PFSK-1 (cell line): ENCODE results near the gene PCED1A.

Source experiments
- FOXP2 ChIP-seq: optimal IDR thresholded peaks from 2 replicates; pipeline ENCODE3; 2011; ENCODE audit warnings: borderline replicate concordance, control low read depth, inconsistent platforms; ENCODE audit not compliant: insufficient read depth; ENCODE audit errors: extremely low read length, extremely low read depth
- POLR2AphosphoS5 ChIP-seq: IDR thresholded peaks from 2 replicates; pipeline ENCODE4 v1.6.1; 2012; ENCODE audit warnings: low read depth, mild to moderate bottlenecking, control low read depth, low read length, moderate library complexity
- SIN3A ChIP-seq: IDR thresholded peaks from 2 replicates; pipeline ENCODE4 v1.6.1; 2012; ENCODE audit warnings: mild to moderate bottlenecking, low read length, moderate library complexity, borderline replicate concordance; ENCODE audit not compliant: insufficient read depth
- TAF1 ChIP-seq: IDR thresholded peaks from 2 replicates; pipeline ENCODE4 v1.6.1; 2012; ENCODE audit warnings: low read length, control low read depth, borderline replicate concordance; ENCODE audit not compliant: insufficient read depth
- TF ChIP-seq, protein P1 (sequence below), 2 experiments: IDR thresholded peaks; 2 replicates each; pipeline versions ENCODE4 v1.6.1 to v1.8.0; 2011 to 2012; ENCODE audit warnings: low read depth in 2 of 2, low read length in 2 of 2, control low read depth in 1 of 2, inconsistent platforms in 1 of 2, mild to moderate bottlenecking in 1 of 2, moderate library complexity in 1 of 2; ENCODE audit not compliant: insufficient read depth in 1 of 2

The PCED1A gene

DNA sequence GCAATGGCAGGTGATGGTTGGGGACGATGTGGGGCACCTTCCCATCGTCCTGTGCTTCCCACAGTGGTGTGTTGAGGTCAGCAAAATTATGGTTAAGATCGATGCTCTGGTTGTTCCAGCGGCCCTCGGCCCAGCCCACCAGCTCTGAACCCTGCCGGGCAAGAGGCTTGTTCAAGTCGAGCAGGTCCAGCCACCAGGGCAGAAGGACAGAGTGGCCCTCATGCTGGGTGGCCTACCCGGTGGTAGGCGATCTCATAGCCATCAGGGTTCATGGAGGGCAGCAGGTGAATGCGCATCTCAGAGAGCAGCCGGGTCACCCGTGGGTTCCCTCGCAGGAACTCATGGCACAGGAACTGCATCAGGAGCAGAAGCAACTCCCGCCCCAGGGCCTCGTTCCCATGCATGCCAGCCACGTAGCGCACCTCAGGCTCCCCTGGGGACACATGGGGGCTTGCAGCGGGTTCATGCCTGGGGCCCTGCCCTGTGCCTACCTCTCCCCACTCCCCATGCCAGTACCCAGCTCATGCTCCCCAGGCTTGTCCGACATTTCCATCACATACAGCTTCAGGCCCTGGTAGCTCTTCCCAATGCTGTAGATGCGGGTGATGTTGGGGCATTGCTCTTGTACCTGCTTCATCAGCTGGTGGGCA is 44.3 kb downstream of the PCED1A start:
- no peak for TF ChIP-seq FOXP2
- TF ChIP-seq POLR2AphosphoS5 = no peak
- TF ChIP-seq SIN3A = no peak
- TF ChIP-seq TAF1 = no peak
- TF ChIP-seq, protein P1, sequence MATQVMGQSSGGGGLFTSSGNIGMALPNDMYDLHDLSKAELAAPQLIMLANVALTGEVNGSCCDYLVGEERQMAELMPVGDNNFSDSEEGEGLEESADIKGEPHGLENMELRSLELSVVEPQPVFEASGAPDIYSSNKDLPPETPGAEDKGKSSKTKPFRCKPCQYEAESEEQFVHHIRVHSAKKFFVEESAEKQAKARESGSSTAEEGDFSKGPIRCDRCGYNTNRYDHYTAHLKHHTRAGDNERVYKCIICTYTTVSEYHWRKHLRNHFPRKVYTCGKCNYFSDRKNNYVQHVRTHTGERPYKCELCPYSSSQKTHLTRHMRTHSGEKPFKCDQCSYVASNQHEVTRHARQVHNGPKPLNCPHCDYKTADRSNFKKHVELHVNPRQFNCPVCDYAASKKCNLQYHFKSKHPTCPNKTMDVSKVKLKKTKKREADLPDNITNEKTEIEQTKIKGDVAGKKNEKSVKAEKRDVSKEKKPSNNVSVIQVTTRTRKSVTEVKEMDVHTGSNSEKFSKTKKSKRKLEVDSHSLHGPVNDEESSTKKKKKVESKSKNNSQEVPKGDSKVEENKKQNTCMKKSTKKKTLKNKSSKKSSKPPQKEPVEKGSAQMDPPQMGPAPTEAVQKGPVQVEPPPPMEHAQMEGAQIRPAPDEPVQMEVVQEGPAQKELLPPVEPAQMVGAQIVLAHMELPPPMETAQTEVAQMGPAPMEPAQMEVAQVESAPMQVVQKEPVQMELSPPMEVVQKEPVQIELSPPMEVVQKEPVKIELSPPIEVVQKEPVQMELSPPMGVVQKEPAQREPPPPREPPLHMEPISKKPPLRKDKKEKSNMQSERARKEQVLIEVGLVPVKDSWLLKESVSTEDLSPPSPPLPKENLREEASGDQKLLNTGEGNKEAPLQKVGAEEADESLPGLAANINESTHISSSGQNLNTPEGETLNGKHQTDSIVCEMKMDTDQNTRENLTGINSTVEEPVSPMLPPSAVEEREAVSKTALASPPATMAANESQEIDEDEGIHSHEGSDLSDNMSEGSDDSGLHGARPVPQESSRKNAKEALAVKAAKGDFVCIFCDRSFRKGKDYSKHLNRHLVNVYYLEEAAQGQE (IDR thresholded peaks at IDR 0.05; ENCODE audit: insufficient read depth in 1 of 2, low read depth in 2 of 2, low read length in 2 of 2) = no peak

DNA sequence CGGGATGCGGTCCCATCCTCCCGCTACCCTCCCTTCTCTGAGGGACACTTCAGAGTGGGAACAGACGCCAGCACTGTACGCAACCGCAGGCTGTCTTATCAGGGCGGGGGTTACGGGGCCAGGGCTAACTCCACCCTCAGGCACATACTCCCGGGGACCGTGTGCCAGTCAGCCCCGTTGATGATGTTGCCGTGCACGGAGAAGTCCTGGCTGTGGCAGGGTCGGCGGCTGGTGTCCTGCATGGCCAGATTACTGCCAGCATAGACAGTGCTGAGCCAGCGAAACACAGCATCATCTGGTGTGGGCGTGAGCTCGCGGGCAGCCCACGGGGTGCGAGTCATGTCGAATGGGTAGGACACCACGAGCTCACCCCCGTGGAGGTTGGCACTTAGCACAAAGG is 45.0 kb downstream of the PCED1A start:
- TF ChIP-seq SIN3A = no peak
- TF ChIP-seq, protein P1 (IDR thresholded peaks at IDR 0.05; ENCODE audit: insufficient read depth in 1 of 2, low read depth in 2 of 2, low read length in 2 of 2) = no peak

DNA sequence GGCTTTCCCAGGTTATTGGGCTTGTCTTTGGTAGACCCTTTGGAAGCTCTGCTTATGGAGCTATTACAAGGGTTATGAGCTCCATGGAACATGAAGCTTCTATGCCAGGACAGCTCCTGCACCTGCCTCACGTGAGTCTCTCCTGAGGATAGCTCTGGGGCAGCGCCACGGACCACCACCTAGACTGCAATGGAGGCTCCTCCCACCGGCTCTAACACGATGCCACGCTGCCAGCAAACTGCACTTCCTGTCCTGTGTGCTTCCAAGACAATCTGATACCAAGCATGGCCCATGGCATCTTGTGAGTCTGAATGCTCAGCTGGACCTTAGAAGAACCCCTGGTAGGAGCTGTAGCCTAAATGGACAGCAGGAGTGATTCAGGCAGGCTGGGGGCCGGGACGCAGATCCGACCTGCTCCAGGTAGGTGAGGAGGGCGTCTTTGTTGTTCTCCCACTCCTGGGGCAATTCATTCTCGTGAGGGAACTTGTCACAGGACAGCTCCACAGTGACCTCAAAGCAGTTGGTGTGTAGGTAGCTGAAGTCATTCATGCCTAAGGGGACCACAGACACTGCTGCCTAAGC is 45.5 kb downstream of the PCED1A start:
- TF ChIP-seq TAF1 (no peak), POLR2AphosphoS5 (no peak), SIN3A (no peak), FOXP2 (no peak)
- TF ChIP-seq, protein P1 (IDR thresholded peaks at IDR 0.05; ENCODE audit: insufficient read depth in 1 of 2, low read depth in 2 of 2, low read length in 2 of 2) = no peak

DNA sequence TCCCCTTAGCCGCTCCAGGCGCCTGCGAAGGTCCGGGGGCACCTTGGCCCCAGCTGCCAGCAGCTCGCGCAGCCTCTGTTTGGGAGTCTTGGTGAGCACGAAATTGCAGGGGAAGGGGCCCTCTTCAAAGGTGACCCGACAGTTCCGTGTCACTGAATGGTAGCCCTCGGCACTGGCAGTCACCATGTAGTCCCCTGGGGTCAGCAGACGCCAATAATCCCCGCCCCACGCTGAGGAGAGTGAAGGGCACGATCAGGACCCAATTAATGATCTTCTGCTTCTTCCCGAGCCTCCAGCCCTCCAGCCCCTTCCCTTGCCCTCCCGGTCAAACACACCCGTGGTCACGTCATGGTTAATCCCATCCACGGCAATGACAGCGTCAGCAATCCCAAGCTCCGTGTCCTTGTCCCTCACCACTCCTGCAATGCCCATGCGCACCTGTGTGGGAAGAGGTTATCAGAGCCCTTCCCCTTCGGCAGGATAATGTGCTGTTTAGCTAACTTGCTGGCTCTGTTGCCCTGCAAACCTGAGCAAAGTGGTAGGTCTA is 46.2 kb downstream of the PCED1A start:
- TF ChIP-seq TAF1 (no peak), POLR2AphosphoS5 (no peak; the same call in 1 of the 2 replicates), FOXP2 (no peak), SIN3A (no peak)
- TF ChIP-seq, protein P1 (IDR thresholded peaks at IDR 0.05; ENCODE audit: insufficient read depth in 1 of 2, low read depth in 2 of 2, low read length in 2 of 2) = no peak
